GM19455 (cell line): ENCODE measurements around the gene NUMB.

Experiments
- ATAC-seq: cut with Tn5 transposase; IDR thresholded peaks from one replicate; pipeline ENCODE4 v1.9.1; 2021; ENCODE audit not compliant: unreplicated experiment

The NUMB gene

DNA sequence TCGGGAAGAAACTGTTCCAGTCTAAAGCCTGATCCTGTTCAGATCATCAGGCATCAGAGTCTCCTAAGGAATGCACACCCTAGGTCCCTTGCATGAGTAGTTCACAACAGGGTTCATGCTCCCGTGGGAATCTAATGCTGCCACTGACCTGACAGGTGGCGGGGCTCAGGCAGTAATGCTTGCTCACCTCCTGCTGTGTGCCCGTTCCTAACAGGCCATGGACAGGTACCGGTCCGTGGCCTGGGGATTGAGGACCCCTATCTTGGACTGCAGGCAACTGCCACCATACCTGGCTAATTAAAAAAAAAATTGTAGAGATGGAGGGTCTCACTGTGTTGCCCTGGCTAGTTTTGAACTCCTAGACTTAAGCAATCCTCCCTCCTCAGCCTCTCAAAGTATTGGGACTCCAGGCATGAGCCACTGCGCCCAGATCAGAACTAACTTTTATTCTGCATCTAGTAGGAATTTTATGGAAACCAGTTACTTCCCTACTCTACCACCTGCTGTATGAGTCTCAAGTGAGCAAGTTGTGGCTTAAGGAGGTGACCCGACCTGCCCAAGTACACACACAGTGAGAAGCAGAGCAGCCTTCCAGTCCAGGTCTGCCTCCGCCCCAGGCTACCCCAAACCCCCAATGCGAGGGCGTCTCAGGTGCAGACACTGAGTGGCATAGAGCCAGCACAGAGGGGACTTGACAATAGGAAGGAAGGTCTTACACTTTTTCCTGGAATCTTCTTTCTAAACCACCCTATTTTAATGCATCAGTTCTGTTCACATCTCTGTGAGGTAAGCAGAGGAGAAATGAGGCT, 223.6 kb downstream of the NUMB start:
- no peak for ATAC-seq

DNA sequence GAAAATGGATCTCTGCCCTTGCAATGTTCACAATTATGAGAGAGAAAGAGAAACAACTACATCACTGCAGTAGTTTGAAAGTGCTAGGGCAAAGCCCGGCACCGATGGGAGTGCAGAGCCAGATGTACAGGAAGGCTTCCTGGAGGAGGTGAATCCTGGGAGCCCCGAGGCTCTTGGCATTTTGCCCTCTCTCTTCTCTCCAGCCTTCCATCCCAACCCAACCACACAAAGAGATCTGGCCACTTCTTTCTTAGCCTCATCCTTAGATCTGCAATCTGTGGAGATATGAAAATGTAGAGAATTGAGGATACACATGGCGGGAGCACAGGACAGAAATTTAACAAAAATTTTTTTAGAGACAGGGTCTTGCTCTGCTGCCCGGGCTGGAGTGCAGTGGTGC, 224.3 kb downstream of the NUMB start:
- no peak for ATAC-seq

DNA sequence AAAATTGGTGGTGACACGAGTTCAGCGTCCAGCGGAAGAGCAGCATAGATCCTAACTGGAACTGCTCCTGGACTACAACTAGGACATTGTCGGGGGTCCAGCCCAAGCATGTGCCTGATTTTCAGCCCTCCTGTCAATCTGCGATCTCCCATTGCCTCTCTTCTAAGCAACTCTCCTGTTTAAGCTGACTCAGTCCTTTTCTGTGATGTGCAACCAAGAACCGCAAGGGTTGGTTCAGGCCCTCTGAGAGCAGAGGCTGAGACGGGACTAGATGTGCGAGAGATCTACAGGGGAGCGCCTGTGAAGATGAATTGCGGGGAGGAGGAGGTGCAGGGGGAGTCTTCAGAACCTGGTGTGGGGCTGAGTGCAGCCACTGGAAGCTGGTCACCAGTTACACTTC, 224.8 kb downstream of the NUMB start:
- no peak for ATAC-seq

DNA sequence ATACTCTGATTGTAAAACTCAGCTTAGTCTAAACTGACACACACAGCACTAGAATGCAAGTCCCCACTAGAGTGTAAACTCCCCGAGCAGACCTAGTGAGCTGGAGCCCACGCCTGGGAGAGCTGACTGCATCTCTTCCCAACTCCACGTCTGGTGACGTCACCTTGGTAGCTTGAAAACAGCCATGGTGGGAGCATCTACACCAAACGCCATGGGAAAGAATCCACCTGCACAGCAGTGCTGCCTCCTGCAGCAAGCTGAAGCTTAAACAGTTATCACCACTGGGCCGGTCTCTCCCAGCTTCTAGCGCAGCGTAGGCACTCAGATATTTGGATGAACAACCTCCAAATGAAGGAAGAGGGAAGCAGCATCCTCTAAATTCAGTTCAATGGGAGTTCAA, 225.4 kb downstream of the NUMB start:
- no peak for ATAC-seq

DNA sequence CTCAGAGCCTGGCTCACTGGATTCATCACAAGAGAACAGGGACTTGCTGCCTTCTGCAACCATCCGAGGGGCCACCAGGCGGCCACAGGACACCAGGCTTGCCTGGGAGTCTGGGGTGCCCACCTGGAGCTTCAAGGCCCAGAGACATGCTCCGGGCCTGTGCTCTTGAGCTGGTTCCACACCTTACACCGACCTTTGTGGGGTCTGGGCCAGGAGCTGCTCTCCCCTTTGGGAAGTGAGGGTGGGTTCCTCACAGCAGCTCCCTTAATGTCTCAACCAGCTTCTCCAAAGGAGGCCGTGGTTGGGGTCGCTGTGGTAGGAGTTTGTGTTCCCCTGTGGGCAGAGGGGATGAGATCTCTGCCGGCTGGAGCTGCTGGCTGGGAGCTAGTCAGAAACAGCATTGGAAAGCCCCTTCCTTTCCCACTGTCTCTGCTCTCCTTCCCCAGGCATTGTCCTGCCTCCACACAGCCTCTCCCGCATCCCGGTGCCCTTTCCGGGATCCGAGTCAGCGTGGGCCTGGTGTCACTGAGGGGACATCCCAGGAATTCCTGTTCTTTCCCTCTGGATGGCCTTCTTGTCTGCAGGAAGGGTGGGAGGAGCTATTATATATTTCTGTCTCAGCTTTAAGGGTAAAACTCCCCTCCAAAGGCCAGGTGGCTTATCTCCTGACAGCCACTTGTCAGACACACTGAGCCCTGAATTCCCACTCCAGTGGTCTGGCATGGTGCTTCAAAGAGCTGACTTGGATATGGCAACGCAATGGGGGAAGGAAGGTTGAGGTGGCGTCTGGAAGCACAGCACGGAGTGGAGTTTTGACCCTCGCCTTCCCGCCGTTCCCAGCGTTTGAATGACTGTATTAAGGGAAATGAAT, 226.1 kb downstream of the NUMB start:
- ATAC-seq: no peak

DNA sequence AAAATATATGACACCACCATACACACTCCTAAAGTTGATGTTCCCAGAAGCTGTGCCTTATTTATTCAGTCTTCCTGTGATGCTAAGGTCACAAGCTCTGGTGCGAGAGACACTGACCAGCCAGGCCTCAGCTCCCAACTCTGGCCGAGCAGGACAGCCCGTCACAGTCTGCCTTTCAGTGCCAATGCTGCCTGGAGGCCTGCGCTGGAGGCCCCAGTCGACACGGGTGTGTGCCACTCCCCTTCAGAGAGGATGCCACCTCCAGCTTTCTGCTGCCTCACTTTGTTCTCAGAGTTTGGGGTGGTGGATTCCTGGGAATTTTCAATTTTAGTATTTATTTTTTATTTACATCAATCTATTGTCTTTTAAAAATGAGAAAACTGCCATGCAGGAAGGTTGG, 228.3 kb downstream of the NUMB start:
- ATAC-seq: no peak

DNA sequence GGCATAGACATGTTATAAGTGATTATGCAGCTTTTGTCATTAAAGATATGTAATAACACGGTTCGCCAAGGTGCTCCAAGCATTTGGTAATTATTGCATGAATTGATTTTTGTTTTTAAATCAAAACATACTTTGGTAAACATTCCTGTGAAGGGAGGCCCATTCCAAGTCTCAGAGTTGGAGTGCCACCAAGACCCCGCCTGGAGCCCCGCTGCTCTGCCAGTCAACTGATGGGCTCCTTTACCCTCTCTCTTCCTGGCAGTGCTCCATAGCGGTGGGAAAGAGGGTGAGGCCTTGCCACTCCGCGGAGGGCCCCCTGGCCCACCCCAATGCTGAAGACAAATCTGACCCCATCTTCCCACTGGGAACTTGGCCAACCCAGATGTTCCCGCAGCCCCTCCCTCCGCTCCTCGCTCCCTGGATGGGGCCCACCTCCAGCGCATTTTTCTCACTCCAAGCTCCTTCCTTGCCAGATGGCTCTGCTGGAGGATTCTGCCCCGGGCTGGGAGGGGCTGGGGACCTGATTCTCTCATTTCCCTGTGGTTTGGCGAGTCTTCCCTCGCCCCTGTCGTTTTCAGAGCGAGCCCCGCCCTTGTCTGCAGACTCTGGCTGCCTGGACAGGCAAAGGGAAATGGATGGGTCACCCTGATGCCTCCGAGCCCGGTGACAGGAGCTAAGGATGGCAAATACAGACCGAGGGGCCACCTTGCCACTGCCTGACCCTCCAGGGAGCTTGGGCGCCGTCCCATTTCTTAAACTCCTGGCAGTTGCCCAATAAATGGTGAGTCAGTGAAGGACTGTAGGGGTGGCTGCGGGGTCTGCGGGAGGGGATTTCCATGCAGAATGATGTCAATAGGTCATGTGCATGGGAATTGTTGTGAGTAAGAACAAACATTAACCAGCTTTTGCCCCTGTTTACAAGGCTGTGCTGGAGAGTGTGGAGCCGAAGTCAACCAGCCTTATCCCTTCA, 230.2 kb downstream of the NUMB start:
- no peak for ATAC-seq

DNA sequence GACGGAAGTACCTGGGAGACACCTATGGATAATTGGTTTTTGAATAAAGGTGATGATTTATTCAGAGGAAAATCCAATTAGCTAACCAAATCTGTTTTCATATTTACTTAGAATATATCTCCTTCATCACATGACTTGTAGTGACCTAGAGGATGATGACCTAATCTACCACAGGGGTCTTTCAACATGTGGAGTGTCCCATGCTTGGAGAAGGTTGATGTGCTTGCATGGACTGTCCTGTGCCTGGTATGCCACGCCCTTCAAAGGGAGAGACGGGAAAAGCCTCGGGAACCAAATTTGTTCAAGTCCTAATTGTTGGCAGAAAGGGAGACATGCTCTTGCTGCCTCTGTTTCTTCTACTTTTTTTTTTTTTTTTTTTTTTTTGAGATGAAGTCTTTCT, 232.8 kb downstream of the NUMB start:
- no peak for ATAC-seq
